NCI-H460 (cell line): ENCODE results near the gene ZFHX3. TPM values are rescaled to one million over a fixed set of nuclear protein-coding genes. Genes with fewer than 3 reads are reported as not detected.
A peak's percentile ranks its signal among the peaks of the same experiment; 100 is the strongest.

ENCODE experiments used
- DNase-seq: peaks from one replicate; pipeline ENCODE4 v3.0.0-alpha.2; 2016; ENCODE audit warnings: low read depth; ENCODE audit errors: extremely low read depth
- total RNA-seq: library from RNA; depleted of rRNA; stranded (reverse); fragments of >200 nt; shearing (Covaris generic); gene quantifications from 2 replicates; pipeline ENCODE4 v1.2.3, GENCODE V29; 2014

ZFHX3 gene
- total RNA-seq, 1 experiment from 2014 or later, result 5.5 TPM

DNA sequence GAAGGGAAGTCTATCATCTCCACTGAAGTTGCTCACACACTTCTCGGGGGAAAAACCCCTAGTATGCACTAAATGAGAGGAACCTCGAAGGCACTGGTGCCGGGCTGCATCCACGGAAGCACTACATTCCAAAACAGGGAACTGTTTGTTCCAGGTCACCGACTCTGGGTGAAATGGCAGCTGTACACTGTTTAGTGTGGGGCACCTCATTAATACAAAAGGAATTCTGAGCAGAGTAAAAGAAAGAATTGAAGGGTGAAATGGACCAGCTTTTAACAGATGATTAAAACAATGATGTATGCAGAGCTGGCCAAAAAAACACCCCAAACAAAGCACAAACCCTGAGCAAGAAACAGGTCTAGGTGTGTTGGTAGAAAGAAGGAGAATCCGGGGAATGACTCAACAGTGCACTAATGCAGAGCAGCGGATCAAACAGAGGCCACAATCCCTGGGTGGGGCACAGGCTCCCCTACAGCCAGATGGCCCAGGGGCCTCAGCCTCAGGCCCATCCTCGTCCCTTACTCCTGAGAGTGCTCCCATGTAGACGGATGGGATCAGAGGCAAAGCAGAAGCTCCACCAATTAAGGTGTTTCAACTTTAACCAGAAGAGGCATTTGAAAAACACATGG, 161.5 kb downstream of the ZFHX3 start:
- no peak for DNase-seq

DNA sequence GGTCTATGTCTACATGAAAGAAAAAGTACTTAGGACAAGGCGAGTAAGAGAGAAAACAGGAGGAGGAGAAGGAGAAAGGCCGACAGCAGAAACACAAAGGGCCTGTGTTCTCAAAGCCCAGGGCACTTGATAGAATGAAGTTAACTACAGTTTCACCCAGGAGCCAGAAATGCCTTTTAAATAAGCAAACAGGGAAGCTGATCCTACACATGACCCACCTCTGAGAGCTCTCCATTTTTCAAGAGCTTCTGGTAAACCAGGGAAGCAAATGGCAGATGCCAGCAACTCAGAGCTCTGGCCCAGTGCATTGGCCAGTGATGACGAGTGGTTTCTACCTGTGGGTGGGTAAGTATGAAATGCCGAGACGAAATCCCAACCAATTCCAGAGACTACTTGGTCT, 163.4 kb downstream of the ZFHX3 start:
- no peak for DNase-seq

DNA sequence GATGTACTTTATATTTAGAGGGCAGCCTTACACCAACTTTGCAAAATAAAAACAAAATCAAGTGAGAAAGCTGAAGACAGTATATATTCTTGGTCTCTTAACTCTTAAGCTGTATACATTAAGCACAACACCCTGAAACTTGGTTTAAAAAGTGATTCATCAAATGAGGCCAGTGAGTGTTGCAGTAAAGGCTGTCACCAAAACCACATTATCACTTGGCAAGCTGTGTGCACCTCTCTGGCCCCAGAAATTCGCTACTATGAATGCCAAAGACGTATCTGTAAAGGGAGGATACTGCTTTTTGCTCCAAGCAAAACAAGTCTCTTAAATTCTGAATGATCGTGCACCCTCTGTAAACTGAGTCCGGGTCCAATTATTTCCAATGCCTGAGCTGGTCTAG, 163.9 kb downstream of the ZFHX3 start:
- DNase-seq, result no peak

DNA sequence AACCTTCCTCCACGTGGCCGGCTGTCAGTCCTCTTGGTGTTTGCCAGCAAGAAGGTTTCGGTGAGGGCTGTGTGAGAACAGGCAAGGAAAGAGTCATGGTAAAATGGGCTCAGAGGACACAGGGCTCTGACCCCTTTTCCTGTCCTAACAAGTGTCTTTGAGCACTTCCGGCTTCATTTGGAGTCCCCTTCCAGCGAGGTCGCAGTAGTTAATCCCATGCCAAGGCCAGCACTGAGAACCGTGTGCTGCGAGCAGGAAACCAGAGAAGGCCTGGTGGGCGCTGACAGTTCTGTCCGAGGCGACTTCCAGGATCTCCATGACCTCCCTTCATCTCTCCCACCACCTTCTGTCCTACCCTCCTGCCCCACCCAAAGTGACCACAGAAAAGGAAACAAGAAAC, 168.1 kb downstream of the ZFHX3 start:
- DNase-seq, result no peak

DNA sequence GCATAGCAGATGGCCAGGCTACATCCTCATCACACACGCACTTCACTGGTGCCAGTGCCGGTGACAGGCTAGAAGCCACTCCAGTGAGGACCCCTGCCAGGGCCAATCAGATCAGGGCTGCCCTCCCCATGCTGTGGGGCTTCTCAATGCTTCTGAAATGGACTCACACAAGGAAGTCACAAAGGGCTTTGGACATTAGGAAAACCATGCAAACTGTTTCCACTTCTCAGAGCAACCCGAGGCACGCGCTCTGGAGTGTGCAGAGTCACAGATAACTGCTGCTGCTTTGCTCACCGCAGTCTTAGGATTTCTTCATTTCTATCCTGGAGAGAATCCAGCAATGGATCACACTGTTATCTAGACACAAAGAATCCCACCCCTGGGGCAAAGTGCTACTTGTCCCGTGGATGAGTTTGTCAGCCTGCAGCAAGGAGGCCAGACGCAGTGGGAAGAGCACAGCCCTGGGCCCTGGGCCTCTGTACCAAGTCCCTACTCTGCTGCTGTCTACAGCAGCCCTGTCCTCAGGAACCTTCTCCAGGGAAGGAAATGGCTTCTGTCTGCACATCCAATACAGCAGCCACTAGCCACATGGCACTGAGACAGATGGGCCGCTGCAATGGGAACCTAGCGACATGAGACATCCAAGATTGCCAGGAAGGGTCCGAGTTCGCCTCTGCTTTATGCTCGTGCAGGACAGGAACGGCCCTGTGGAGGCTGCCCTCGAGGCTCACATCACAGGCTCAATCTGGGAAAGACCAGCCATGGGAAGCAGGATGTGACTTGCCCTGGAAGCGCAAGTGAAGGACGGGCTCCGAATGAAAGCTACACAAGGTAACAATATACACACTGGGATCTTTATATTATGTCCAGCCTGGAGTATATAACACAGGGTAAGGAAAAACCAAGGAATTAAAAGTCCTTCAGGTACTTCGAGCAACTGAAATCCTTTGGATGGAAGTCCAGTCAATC, 169.3 kb downstream of the ZFHX3 start:
- no peak for DNase-seq

DNA sequence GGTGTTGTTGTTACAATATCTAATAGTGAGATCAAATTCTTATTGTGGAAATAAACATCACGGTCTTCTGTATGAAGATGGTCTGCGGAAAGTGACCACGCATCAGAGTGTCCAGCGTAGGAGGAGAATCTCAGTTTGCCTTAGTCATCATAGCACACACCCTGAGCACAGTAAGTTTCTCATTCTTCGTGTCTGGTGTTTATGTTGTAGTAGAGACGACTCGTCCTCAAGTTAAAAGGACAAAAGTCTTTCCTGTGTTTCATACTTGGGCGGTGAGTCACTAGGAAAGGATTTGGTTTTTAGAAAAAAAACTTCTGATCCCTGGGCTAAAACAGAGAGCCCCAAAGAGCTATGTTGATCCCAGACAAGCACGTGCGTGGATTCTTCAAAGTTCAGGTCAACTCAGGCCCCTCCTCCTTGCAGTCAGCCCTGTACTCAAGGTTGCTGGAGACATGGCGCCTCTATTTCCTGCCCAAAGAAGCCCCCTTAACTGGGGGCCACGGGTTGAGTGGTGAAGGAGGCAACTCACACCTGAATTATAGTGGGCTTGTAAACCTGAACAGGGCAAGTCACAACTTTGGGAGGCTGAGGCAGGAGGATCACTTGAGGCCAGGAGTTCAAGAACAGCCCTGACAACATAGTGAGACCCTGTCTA, 170.4 kb downstream of the ZFHX3 start:
- DNase-seq, result peak; percentile 26

DNA sequence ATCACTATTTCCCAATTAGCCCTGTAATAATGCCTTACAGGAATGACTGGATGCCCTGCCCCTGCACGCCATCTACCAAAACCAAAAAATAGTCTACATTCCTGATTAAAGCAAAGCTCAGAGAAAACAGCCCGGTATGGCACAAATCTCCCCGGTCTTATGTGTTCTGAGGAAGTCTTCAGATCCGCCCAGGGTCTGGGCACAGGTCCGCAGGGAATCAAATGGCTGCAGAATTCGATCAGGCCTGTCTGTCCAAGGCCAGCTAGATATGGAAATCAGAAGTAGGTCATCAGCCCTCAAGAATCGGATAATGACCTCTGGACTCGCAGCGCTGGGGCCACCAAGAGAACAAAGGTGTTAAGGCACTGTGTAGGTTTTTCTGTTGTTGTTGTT, 171.0 kb downstream of the ZFHX3 start:
- no peak for DNase-seq

DNA sequence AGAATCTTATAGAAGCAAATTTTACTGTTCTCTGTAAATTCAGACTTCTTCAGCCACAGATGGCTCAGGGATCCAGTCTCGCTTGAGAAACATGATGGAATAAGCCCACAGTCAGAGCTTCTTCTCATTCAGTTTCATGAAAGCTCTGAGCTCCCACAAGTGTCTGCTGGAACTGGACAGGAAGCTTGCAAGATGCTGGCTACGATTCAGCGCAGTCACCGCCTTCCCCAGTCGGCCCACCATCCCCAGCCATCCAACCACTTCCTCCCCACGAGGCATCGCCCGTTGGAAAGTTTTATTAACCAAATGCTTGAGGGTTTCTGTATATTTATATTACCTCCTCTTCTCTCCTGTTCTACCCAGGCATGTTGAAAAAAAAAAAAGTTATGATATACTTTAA, 171.7 kb downstream of the ZFHX3 start:
- DNase-seq, result no peak

DNA sequence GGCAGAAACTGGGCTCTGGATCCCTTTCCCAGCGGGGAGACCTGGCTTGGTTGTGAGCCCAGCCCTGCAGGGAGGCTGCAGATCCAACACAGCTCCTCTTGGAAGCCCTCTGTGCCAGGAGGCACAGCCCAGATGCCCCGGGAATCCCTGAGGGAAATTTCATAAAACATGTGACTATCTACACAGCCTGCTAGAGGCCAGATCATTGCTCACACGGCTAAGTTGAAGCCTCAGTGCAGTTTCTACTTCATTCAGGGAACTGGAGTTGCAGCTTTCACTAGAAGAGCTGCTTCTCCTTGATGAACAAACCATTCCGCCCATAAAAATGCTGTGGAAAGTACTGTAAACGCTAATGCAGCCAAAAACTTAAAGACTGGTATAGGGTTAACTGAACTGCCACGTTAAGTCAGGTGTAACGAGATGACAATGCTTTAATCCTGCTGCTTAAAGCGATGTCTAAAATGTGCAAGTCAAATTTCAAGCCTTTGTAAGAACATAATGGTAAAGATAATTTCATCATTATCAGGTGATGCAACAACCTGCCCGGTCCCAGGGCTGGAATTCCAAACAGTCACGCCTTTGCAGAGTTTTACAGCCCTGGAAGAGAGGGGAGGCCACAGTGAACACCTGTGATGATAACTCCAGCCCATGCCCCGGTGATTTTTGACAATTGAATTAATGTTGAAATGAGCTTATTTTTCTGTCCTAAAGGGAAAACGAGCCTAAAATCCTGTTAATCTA, 172.5 kb downstream of the ZFHX3 start:
- DNase-seq, result no peak

DNA sequence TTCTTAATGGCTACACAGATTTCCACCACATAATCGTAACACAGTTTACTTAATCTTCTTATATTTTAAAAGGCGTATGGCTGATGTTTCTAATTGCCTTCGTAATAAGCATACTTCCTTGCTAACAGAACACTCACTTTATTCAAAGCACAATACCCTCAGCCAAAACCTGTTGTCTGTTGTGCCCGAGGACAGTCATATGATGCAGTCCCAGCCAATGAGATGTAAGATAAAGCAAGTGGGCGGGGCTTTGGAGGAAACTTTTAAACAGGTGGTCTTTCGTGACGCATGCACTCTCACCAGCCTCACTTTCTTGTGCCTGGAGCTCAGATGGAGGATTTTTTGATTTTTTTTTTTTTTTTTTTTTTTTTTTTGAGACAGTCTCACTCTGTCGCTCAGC, 174.1 kb downstream of the ZFHX3 start:
- DNase-seq, result no peak

DNA sequence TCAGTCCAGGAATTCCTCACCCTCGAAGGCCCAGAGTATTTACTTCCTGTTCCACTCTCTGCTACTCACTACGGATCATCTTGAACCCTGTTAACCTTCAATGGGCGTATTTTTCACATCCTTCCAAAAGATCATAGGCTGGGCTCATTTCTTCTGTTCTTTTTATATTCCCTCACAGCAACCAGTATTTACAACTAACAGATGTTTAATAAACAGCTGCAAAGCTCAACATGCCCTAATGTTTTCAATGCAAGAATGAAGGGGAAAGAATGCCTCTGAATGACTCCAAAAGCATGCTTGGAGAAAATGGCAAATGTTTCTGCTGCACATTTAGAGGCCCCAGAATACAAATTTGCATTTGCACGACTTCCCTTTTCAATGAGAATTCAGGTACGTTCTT, 174.9 kb downstream of the ZFHX3 start:
- no peak for DNase-seq

DNA sequence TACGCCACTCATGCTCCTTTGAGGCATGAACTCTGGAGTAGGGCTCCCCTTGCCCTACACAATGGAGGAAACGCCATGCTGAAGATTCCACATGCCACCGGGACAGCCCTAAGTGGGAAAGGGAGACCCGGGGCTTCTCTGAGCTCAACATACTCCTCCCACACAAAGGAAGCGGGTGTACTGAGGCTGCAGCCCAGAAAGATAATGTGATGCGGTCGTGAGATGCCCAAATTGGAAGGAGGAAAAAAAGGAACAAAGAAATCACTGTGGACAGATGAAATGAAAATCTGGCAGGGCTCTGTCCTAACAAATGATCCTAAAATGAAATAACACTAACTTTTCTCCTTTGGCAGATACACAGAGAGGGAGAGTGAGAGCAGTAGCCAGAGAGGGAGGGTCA, 182.1 kb downstream of the ZFHX3 start:
- no peak for DNase-seq

DNA sequence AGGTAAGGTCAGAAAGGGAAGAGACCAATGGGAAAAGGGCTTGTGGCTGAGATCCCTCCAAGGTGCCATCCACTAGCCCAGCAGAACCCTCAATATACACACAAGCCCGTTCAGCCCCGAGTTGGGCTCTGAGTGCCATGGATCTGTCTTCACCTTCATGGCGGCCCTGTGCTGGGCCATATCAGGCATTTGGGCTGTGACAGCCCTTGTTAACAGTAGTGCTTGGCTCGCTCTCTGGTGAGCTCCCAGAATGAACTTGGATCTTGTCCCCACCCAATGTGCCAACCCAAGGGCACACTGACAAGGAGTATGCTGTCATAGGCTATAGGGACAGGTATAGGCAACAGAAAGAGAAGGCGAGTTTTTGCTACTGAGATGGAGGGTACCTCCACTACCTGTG, 182.7 kb downstream of the ZFHX3 start:
- DNase-seq, result no peak

DNA sequence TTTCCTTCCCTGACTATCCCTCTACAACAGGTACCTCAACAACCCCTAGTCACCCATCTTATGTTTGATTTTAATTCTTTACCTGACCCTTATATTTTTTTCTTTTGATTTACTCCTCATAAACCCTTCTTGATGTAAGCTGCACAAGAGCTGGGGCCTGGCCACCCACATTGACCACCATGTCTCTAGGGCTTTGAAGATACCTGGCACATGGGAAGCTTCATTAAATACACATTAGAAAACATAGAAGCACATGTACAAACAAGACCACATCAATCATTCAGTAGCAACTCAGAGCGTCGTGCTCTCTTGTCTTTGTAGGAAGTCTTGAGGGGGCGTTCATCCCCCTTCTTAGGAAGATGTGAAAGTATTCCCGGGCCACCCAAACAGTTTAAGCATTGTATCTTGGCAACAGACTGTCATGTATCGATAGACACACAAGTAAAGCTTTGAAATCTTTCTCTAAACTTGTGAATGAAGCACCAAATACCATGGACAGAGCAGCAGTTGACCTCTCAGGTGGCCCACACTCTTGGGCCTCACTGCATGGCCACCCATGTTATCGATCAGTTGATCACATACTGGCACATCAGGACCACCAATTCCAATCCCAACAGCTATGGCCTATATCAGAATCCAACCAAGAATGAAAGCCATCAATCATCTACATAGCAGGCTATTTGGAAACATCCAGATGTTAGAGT, 183.6 kb downstream of the ZFHX3 start:
- DNase-seq, result no peak

DNA sequence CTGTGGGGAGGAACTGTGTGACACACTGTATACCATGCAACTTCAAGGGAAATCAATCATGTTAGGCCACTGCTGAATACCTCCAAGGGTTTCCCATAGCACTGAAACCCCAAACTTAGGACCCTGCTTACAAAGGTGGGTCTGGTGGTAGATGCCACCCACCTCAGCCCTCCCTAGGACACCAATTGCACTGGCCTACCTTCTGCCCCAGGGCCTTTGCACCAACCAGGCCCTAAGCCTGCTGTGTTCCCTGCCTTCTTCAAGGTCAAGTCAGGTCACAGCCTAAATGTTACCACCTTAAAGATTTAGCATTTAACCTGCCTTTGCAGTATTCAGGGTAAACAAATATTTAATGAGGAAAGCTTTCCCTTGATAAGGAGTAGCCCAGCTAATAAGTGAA, 185.8 kb downstream of the ZFHX3 start:
- no peak for DNase-seq

DNA sequence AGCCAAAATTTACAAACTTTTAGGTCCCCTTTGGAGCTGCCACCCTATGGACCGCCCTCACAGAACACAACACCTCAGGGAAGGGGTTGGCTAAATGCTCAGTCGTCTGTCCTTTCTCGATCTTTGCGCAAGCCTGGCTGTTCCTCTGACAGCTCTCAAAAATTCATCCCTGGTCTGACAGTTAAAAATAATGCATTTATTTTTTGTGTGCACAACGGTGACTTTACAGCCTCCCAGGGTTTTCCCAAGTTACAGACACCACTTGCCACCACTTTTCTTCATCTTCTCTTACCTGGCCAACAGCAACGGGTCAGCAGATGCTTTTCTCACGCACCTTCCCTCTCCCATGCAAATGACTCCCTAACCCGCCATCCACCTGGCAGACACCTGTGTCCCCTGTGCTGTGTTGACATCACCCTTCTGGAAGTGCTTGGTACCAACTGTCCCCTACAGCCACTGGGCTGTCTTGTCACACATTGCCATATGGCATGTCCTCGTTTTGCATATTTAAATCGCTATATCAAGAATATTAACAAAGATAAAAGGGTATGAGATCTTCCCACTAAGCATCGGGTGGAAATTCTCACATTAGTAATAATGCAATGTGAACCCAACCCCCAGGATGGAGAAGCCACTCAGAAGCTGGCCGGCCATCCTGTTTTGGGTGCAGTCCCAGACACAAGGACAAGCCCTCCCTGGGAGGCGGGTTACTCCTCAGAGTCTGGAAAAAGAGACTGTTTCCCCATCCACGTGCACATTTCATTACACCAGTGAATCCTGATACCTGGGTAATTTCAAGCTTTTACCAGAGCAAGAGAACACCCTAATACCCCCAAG, 187.0 kb downstream of the ZFHX3 start:
- no peak for DNase-seq

DNA sequence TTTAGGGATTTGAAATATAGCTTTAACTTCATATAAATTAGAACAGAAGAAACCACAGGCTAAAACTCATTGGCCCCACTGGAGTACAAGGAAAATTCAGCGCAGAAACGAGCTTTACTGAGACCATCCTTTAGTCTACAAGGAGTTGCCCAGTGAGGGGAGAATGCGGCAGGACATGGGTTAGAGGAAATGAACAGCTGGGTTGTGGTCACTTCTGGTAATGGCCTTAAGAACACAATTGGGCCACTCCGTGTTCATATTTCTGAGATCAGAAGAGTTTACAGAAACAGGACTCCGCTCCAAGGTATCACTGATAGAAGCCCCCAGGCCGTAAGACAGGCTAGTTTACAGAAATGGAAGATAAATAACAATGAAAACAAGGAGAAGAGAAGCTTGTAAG, 188.3 kb downstream of the ZFHX3 start:
- no peak for DNase-seq

DNA sequence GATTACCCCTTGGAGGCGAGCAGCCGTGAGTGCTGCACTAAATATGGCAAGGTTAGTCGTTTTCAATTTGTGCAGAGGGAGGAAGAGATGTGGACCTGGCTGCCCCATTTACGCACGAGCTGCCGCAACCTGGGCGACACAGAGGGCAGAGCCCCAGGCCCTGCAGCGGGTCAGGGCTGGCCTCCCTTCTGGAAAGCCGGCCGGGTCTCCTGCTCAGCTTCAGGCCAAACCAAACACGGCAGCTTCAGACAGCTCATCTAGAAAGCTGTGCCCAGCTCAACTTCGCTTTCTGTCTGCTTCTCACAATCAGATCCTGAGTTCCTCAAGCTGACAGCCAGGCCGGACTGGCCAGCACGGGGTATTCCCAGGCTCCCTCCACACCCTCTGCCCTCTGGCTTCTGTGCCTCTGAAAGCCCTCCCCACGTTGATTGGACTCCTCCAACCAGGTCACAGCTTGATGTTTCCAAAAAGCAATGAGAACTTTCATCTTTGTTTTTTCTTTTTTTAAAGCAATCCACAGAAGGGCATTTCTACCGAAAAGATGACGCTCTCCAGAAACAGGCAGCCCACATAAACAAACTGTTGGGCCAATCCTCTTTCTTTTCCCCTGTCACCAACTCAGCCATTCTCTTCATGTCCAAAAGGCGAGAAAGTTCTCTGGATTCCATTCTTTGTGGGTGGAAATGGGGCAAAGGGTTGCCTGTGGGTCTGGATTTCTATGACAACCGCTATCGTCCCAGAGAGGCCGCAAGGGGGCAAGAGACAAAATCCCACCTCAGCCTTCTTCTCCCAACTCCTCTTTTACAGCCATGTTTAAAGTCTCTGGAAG, 189.0 kb downstream of the ZFHX3 start:
- DNase-seq, result no peak
